ENCODE results near the gene PJA1. TPM values are rescaled to one million over a fixed set of nuclear protein-coding genes. Genes with fewer than 3 reads are reported as not detected.

The PJA1 gene
- total and polyA plus RNA-seq, 8 donors: 20.7 to 111 (median 92.0) TPM

DNA sequence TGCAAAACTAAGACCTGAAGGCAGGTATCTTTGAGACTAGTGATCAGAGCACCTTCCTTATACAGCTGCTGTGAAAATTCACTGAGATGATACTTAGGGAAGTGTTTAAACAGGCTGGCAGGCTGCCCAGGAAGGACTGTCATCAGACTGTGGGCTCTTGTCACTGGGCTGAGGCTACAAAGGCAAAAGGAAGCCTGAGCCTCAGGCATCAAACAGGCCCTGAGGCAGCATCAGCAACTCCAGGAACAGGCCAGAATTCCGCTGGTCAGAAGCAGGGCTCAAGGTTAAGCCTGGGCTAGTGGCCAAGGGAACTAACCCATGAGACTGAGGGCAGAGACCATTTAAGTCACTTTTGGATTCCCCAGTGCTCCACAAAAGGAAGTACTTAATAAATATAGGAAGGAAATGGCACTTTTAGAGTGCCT, 12.8 kb downstream of the PJA1 start:
- H3K36me3 ChIP-seq: no peaks in the 10 kb centered on the region
- no peak overlapping the region for H3K4me3 ChIP-seq
- peaks cover 0 to 4% of the 10 kb centered on the region in 2 donors for H3K27me3 ChIP-seq
- H3K4me1 ChIP-seq: no peaks in the 10 kb centered on the region
- TF ChIP-seq, protein P1, sequence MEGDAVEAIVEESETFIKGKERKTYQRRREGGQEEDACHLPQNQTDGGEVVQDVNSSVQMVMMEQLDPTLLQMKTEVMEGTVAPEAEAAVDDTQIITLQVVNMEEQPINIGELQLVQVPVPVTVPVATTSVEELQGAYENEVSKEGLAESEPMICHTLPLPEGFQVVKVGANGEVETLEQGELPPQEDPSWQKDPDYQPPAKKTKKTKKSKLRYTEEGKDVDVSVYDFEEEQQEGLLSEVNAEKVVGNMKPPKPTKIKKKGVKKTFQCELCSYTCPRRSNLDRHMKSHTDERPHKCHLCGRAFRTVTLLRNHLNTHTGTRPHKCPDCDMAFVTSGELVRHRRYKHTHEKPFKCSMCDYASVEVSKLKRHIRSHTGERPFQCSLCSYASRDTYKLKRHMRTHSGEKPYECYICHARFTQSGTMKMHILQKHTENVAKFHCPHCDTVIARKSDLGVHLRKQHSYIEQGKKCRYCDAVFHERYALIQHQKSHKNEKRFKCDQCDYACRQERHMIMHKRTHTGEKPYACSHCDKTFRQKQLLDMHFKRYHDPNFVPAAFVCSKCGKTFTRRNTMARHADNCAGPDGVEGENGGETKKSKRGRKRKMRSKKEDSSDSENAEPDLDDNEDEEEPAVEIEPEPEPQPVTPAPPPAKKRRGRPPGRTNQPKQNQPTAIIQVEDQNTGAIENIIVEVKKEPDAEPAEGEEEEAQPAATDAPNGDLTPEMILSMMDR (IDR thresholded peaks at IDR 0.05): no peak
- H3K27ac ChIP-seq: no peak overlapping the region
- DNase-seq: no peak
- intact Hi-C loops (cut with DNase I): no loop called here
- H3K9me3 ChIP-seq: no peaks in the 10 kb centered on the region
- ATAC-seq: peak; percentile 54

DNA sequence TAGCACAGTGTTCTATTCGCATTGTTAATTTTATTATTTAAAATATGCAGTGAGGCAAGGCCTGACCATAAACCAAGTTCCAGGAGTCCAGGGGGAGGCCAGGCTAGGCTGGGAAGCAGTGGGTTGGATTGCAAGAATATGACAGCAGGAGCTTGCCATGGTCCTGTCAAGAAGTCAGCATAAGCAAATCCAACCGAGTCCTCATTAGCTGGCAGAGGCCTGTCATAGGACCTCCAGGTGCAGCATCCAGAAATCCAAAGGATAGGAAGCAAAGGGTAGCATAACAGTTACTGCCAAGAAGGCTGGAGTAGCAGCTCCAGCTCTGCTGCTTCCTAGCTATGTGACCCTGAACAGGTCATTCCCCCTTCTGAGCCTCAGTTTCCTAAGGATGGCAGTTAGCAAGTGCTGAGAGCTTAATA, 13.4 kb downstream of the PJA1 start:
- Histone ChIP-seq H3K27ac (no peak overlapping the region), H3K36me3 (no peaks in the 10 kb centered on the region), H3K27me3 (peaks cover 0 to 4% of the 10 kb centered on the region in 2 donors), H3K4me3 (no peak overlapping the region), H3K9me3 (no peaks in the 10 kb centered on the region), H3K4me1 (no peaks in the 10 kb centered on the region)
- intact Hi-C loops (cut with DNase I): no loop called here
- TF ChIP-seq, protein P1 (IDR thresholded peaks at IDR 0.05): no peak
- ATAC-seq (no peak), DNase-seq (no peak)

- TF ChIP-seq, protein P1 (IDR thresholded peaks at IDR 0.05): no peak
- no peak overlapping the region for H3K4me3 ChIP-seq
- DNase-seq (no peak), ATAC-seq (no peak)
- intact Hi-C loops (cut with DNase I): no loop called here
- H3K36me3 ChIP-seq: no peaks in the 10 kb centered on the region
- H3K9me3 ChIP-seq: no peaks in the 10 kb centered on the region
- H3K4me1 ChIP-seq: no peaks in the 10 kb centered on the region
- no peak overlapping the region for H3K27ac ChIP-seq
- peaks cover 0 to 4% of the 10 kb centered on the region in 2 donors for H3K27me3 ChIP-seq
Measured at GRCh38 chrX:69150281-69150960, 14.8 kb downstream of the PJA1 start.

DNA sequence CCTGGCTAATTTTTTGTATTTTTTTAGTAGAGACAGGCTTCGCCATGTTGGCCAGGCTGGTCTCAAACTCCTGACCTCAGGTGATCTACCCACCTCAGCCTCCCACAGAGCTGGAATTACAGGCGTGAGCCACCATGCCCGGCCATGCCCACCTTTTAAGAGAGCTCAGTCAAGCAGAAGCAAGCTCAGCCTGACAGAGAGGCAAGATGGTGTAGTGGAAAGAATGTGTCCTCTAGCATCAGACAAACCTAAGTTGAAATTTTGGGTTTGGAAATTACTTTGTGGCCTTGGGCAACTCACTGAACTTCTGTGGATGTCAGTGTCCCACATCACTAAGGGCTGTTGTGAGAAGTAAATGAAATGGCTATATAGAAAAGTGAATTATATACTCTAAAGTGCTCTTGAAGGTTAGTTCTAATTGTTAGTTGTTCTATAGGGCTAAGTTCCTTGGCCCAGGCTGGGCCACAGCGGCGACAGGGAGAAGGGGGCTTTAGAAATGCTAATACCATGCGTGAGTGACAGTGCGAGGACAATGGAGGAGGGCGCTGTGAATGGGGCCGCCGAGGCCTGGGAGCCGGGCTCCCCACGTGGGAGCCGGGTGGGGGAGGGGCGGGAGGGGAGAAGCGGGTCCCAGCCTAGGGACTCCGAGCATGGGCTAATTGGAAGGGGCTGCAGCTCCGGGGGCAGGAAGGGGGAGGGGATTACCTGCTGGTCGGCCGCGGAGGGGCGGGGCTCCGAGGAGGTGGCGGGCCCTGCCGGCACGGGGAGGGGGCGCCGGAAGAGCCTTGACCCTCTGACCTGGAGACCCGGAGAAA, 15.6 kb downstream of the PJA1 start:
- no peaks in the 10 kb centered on the region for H3K4me1 ChIP-seq
- no peaks in the 10 kb centered on the region for H3K9me3 ChIP-seq
- no peak overlapping the region for H3K27ac ChIP-seq
- no peak overlapping the region for H3K4me3 ChIP-seq
- ATAC-seq (no peak), DNase-seq (peak in 1 of 4 donors; percentile 21)
- no peaks in the 10 kb centered on the region for H3K36me3 ChIP-seq
- H3K27me3 ChIP-seq: peaks cover 0 to 4% of the 10 kb centered on the region in 2 donors
- TF ChIP-seq, protein P1 (IDR thresholded peaks at IDR 0.05): no peak
- intact Hi-C loops (cut with DNase I): no loop called here

- TF ChIP-seq, protein P1 (IDR thresholded peaks at IDR 0.05): no peak
- Histone ChIP-seq H3K4me1 (no peaks in the 10 kb centered on the region), H3K4me3 (no peak overlapping the region), H3K36me3 (no peaks in the 10 kb centered on the region), H3K27ac (no peak overlapping the region), H3K27me3 (peaks cover 0 to 4% of the 10 kb centered on the region in 2 donors), H3K9me3 (no peaks in the 10 kb centered on the region)
- intact Hi-C loops (cut with DNase I): no loop called here
- ATAC-seq (no peak), DNase-seq (peak in 1 of 4 donors; percentile 16)
Measured at GRCh38 chrX:69148946-69149345, 16.3 kb downstream of the PJA1 start.

Measured in left lung (tissue), 10 donors.